ENCODE results near the gene C8A. TPM values are rescaled to one million over a fixed set of nuclear protein-coding genes. Genes with fewer than 3 reads are reported as not detected.
A peak's percentile ranks its signal among the peaks of the same experiment; 100 is the strongest.

C8A gene
- total and polyA plus RNA-seq, 2 of the 8 experiments (the other 6 are each of a cell fraction or from before 2014, with no cell fraction given): not detected

GRCh38 chr1:56934430-56935060 lies 79.9 kb downstream of the C8A start:
- H3K4ac ChIP-seq (replicated peaks; ENCODE audit: insufficient read length, low read depth, low read length): no peak overlapping the region
- no peak overlapping the region for H3K56ac ChIP-seq (replicated peaks; ENCODE audit: insufficient read length, low read depth, low read length)
- FAIRE-seq (no peak), DNase-seq (ENCODE audit: low read depth in 1 of 2, low spot score in 2 of 2) (no peak)
- ChIA-PET POLR2A (ENCODE audit: partially characterized antibody) (no interaction called here), CTCF (ENCODE audit: partially characterized antibody) (interaction anchor here (0.7 to 1.3 kb wide), 3 partner anchors 17 to 101 kb away, joined by 3 read pairs; no protein-coding TSS in a partner anchor)
- no peaks in the 10 kb centered on the region for H4K20me1 ChIP-seq (replicated peaks in 1 of 2; ENCODE audit: control insufficient read depth in 1 of 2, insufficient read depth in 2 of 2, low read length in 2 of 2)
- no peak overlapping the region for H3K23ac ChIP-seq (ENCODE audit: insufficient read length)
- no peak overlapping the region for H3K14ac ChIP-seq (ENCODE audit: insufficient read length)
- H2BK15ac ChIP-seq (ENCODE audit: low read length): no peak overlapping the region
- peaks cover 0 to 9% (median 7%) of the 10 kb centered on the region in 4 experiments; a peak in 5 of 7 replicates for H3K4me1 ChIP-seq (replicated peaks in 1 of 4; ENCODE audit: control insufficient read depth in 3 of 4, insufficient read depth in 4 of 4, low read length in 3 of 4)
- no peak overlapping the region for H4K5ac ChIP-seq (ENCODE audit: insufficient read length, low read depth, low read length)
- no peak overlapping the region for H3K18ac ChIP-seq (ENCODE audit: extremely low read depth, low read length)
- no peak overlapping the region for H4K8ac ChIP-seq (ENCODE audit: extremely low read depth, insufficient read depth, low read length)
- no peak overlapping the region for H3K4me3 ChIP-seq (ENCODE audit: extremely low read depth in 1 of 4, insufficient read depth in 2 of 4, low read depth in 3 of 4, low read length in 4 of 4)
- H2AK5ac ChIP-seq (ENCODE audit: low read depth, low read length): no peak overlapping the region
- no peak overlapping the region for H2AFZ ChIP-seq (ENCODE audit: low read length)
- TF ChIP-seq SP4 (IDR thresholded peaks at IDR 0.05; ENCODE audit: low read length) (no peak), KDM1A (IDR thresholded peaks at IDR 0.05; ENCODE audit: borderline replicate concordance, low read length) (no peak), SP1 (IDR thresholded peaks at IDR 0.05; ENCODE audit: low read depth, low read length) (peak; percentile 81)
- H3K9ac ChIP-seq (replicated peaks in 1 of 4; ENCODE audit: extremely low read depth in 1 of 4, low read depth in 3 of 4, low read length in 3 of 4): no peak overlapping the region
- H3K9me3 ChIP-seq (ENCODE audit: insufficient read depth in 2 of 2, low read depth in 1 of 2, low read length in 1 of 2): no peaks in the 10 kb centered on the region
- no peak overlapping the region for H2BK120ac ChIP-seq (replicated peaks; ENCODE audit: low read depth, low read length)
- no peak overlapping the region for H2BK5ac ChIP-seq (ENCODE audit: low read depth, low read length)
- peak overlapping the region in 1 of 2 experiments; percentile 35; a peak in 1 of 4 replicates for H3K4me2 ChIP-seq (ENCODE audit: insufficient read depth in 1 of 2, low read depth in 2 of 2, low read length in 2 of 2)
- no peak overlapping the region for H2BK12ac ChIP-seq (ENCODE audit: low read depth, low read length)
- no peaks in the 10 kb centered on the region; the same call in 1 of the 2 replicates for H3K23me2 ChIP-seq (ENCODE audit: low read depth, low read length)
- no peak overlapping the region for H3K27ac ChIP-seq (ENCODE audit: low read depth, low read length)
- H3K36me3 ChIP-seq (ENCODE audit: control insufficient read depth in 2 of 4, insufficient read depth in 4 of 4, low read length in 3 of 4): no peaks in the 10 kb centered on the region
- no peak overlapping the region for H2BK20ac ChIP-seq (ENCODE audit: low read length)
- H3K27me3 ChIP-seq (replicated peaks in 1 of 4; ENCODE audit: control insufficient read depth in 3 of 4, extremely low read depth in 1 of 4, insufficient read depth in 3 of 4, low read length in 3 of 4): no peaks in the 10 kb centered on the region; a peak in 1 of 7 replicates
- H4K91ac ChIP-seq (replicated peaks; ENCODE audit: insufficient read length, low read length): no peak overlapping the region
- WGBS, 2 experiments (ENCODE audit: extremely low coverage in 1 of 2, insufficient coverage in 1 of 2, insufficient read length in 1 of 2, insufficient replicate concordance in 2 of 2, low coverage in 1 of 2, low lambda C conversion rate in 2 of 2, missing lambda C conversion rate in 1 of 2): 33% methylated on average over 1 of the region's 1 CpG; no CpG with 5 or more reads in 1 of the 2 experiments
- no peaks in the 10 kb centered on the region for H3K79me1 ChIP-seq (ENCODE audit: low read depth, low read length)
- no peaks in the 10 kb centered on the region for H3K79me2 ChIP-seq (ENCODE audit: control insufficient read depth in 1 of 2, insufficient read depth in 2 of 2, low read length in 2 of 2)

Measured in H1 (cell line).